Measurements from ENCODE around the gene PTPRJ.
"Not testable (repeated sequence)": the region's sequence is repeated elsewhere in the genome, so short reads cannot be mapped to it uniquely, and the experiment has no call there.

The PTPRJ gene

GRCh38 chr11:48017831-48018527, 37.6 kb downstream of the PTPRJ start:
- DNase-seq, result no peak

GRCh38 chr11:48018528-48019216, 38.3 kb downstream of the PTPRJ start:
- peak in 8 of 56 donors; percentile 14 to 47 (median 21) for DNase-seq

GRCh38 chr11:48019217-48019584, 38.8 kb downstream of the PTPRJ start:
- DNase-seq, result no peak

GRCh38 chr11:48019595-48019994, 39.2 kb downstream of the PTPRJ start:
- no peak for DNase-seq

GRCh38 chr11:48020092-48020755, 39.9 kb downstream of the PTPRJ start:
- DNase-seq, result no peak

- DNase-seq, result not testable (repeated sequence)
These were observed 41.0 kb downstream of the PTPRJ start for GRCh38 chr11:48021201-48021820.

- DNase-seq, result no peak
These were observed 42.1 kb downstream of the PTPRJ start for GRCh38 chr11:48022445-48022844.

- not testable (repeated sequence) for DNase-seq
These were observed 43.2 kb downstream of the PTPRJ start for GRCh38 chr11:48023608-48024007.

GRCh38 chr11:48024635-48025071, 44.3 kb downstream of the PTPRJ start:
- DNase-seq, result peak in 4 of 56 donors; percentile 15 to 49 (median 28)

- DNase-seq, result no peak
These were observed 45.1 kb downstream of the PTPRJ start for GRCh38 chr11:48025293-48025983.

- no peak for DNase-seq
These were observed 45.6 kb downstream of the PTPRJ start for GRCh38 chr11:48025984-48026340.

- peak in 1 of 56 donors; percentile 24 for DNase-seq
These were observed 48.7 kb downstream of the PTPRJ start for GRCh38 chr11:48028914-48029680.

GRCh38 chr11:48029681-48030290, 49.4 kb downstream of the PTPRJ start:
- DNase-seq, result no peak

- no peak for DNase-seq
These were observed 51.2 kb downstream of the PTPRJ start for GRCh38 chr11:48031602-48032001.

- DNase-seq, result no peak
These were observed 52.4 kb downstream of the PTPRJ start for GRCh38 chr11:48032721-48033120.

GRCh38 chr11:48033918-48034341, 53.6 kb downstream of the PTPRJ start:
- peak in 4 of 56 donors; percentile 19 to 34 (median 22) for DNase-seq

GRCh38 chr11:48034926-48035871, 54.8 kb downstream of the PTPRJ start:
- DNase-seq, result peak in 19 of 56 donors; percentile 19 to 72 (median 40)

- peak in 8 of 56 donors; percentile 14 to 33 (median 26) for DNase-seq
These were observed 55.7 kb downstream of the PTPRJ start for GRCh38 chr11:48036011-48036410.

GRCh38 chr11:48036466-48036865, 56.1 kb downstream of the PTPRJ start:
- DNase-seq, result no peak

All from amygdala (tissue), 56 donors.